Chondrocyte (in vitro differentiated cells): ENCODE measurements around the gene CSTF1. TPM values are rescaled to one million over a fixed set of nuclear protein-coding genes. Genes with fewer than 3 reads are reported as not detected.

Source experiments
- DNase-seq: peaks from one replicate; pipeline ENCODE4 v3.0.0; 2021; ENCODE audit warnings: mixed read lengths, low spot score
- H3K27ac Mint-ChIP-seq: one replicate; pipeline ENCODE4 v1.8.0; 2021; ENCODE audit warnings: mild to moderate bottlenecking, moderate library complexity, mixed read lengths; ENCODE audit not compliant: unreplicated experiment
- H3K27me3 Mint-ChIP-seq: 2 replicates; pipeline ENCODE4 v1.8.0; 2021; ENCODE audit warnings: low read depth, mixed read lengths
- H3K36me3 Mint-ChIP-seq: 2 replicates; pipeline ENCODE4 v1.8.0; 2021; ENCODE audit warnings: low read depth, mixed read lengths
- H3K4me1 Mint-ChIP-seq: 2 replicates; pipeline ENCODE4 v1.8.0; 2021; ENCODE audit warnings: low read depth, mild to moderate bottlenecking, mixed read lengths
- H3K4me3 Mint-ChIP-seq: one replicate; pipeline ENCODE4 v1.8.0; 2021; ENCODE audit warnings: mild to moderate bottlenecking, moderate library complexity, mixed read lengths; ENCODE audit not compliant: unreplicated experiment
- H3K9me3 Mint-ChIP-seq: 2 replicates; pipeline ENCODE4 v1.8.0; 2021; ENCODE audit warnings: low read depth, mixed read lengths
- total RNA-seq: library from RNA; stranded (reverse); gene quantifications from 3 replicates; pipeline ENCODE4 v1.2.1, GENCODE V29; 2021
- TF ChIP-seq, protein P1 (sequence below): fragments of 200-600 bp; sonication (generic); IDR thresholded peaks from 2 replicates; pipeline ENCODE4 v1.5.0; 2021; ENCODE audit warnings: antibody characterized with exemption, mild to moderate bottlenecking, moderate library complexity

Gene CSTF1
- total RNA-seq, 1 donor from 2014 or later = 26.0 TPM

DNA sequence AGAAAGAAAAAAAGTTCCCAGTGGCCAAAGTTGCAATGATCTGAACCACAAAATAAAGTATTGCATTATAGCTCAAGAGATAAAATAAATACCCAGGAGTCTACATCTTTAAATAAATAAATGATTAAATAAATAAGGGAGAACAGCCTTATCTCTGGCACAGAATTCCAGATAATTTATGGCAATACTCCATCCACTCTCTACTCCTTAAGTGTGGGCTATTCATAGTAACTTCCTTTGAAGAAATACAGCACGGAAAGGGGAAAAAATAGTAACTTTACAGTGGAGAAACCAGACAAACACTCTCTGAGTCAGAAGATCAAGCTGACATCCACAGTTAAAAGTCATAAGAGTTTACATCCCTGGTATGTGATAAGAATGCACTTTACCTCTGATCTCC lies 12.1 kb upstream of the CSTF1 start:
- Mint-ChIP-seq H3K27me3 (no peaks in the 10 kb centered on the region), H3K27ac (peak overlapping the region; percentile 71)
- DNase-seq = no peak

DNA sequence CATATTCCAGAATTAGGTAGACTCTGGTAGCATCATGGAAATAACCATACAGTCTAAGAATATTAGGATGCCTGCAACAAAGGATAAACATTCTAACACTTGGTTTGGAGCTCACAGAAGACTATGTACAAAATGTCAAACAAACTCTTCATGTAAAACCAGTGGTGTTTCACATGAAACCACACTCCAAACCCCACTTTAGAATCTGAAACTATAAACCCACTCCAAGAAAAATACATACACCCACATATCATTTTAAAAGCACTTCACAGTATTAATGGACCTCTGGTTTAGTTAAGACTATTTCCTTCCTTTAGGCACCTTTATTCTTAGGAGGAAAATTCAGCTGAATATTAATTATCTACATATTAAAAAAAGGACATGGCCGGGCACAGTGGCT lies 10.9 kb upstream of the CSTF1 start:
- no peak overlapping the region for H3K4me3 Mint-ChIP-seq
- TF ChIP-seq, protein P1, sequence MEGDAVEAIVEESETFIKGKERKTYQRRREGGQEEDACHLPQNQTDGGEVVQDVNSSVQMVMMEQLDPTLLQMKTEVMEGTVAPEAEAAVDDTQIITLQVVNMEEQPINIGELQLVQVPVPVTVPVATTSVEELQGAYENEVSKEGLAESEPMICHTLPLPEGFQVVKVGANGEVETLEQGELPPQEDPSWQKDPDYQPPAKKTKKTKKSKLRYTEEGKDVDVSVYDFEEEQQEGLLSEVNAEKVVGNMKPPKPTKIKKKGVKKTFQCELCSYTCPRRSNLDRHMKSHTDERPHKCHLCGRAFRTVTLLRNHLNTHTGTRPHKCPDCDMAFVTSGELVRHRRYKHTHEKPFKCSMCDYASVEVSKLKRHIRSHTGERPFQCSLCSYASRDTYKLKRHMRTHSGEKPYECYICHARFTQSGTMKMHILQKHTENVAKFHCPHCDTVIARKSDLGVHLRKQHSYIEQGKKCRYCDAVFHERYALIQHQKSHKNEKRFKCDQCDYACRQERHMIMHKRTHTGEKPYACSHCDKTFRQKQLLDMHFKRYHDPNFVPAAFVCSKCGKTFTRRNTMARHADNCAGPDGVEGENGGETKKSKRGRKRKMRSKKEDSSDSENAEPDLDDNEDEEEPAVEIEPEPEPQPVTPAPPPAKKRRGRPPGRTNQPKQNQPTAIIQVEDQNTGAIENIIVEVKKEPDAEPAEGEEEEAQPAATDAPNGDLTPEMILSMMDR = no peak
- DNase-seq = no peak
- no peak overlapping the region for H3K27ac Mint-ChIP-seq
- no peaks in the 10 kb centered on the region for H3K9me3 Mint-ChIP-seq
- H3K27me3 Mint-ChIP-seq = no peaks in the 10 kb centered on the region
- peaks cover 7% of the 10 kb centered on the region for H3K36me3 Mint-ChIP-seq
- H3K4me1 Mint-ChIP-seq = peaks cover 29% of the 10 kb centered on the region

More for the DNA sequence above, 12.1 kb upstream of the CSTF1 start:
- H3K9me3 Mint-ChIP-seq = no peaks in the 10 kb centered on the region
- peaks cover 29% of the 10 kb centered on the region for H3K4me1 Mint-ChIP-seq
- no peak overlapping the region for H3K4me3 Mint-ChIP-seq
- H3K36me3 Mint-ChIP-seq = peaks cover 6% of the 10 kb centered on the region
- TF ChIP-seq, protein P1 = no peak

DNA sequence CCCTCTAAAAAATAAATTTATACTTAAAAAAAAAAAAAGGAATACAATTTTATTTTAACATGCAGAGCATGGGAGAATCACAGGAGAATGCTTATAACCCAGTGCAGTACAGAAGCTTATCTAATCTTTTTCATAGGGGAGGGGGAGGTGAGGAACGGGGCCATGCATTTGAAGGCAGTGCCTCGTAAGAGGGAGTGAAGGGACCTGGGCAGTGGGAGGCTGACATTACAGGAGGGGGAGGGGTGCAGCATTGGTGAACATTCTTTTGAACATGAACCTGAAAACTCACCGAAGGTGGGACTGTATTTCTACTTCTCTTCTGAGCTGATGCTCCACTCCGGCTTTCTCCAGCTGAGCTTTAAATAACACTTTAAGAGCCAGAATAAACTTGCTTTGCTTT lies 9.7 kb upstream of the CSTF1 start:
- Mint-ChIP-seq H3K4me1 (peaks cover 29% of the 10 kb centered on the region), H3K27ac (no peak overlapping the region), H3K27me3 (no peaks in the 10 kb centered on the region), H3K4me3 (no peak overlapping the region), H3K36me3 (peaks cover 5% of the 10 kb centered on the region), H3K9me3 (no peaks in the 10 kb centered on the region)
- TF ChIP-seq, protein P1 = no peak
- DNase-seq = no peak

DNA sequence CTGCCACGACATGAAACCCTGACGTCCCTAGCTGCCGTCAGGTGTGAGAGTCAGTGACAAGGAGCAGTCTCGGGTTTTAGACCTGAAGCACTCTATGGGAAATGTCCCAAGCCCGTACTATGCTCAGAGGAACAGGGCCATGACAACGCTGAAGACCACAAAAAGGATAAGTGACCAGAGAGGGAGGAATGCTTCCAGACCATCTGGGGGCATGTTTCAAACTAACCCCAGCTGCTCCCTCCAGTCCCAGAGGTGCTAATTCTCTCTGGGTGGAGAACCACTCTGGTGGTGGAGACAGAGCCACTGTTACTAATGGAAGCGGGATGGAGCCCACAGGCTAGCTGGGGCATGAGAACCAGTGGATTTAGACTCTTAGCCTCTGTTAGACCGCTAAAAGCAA lies 9.1 kb upstream of the CSTF1 start:
- no peak for DNase-seq
- Mint-ChIP-seq H3K4me1 (peaks cover 29% of the 10 kb centered on the region), H3K9me3 (no peaks in the 10 kb centered on the region), H3K27ac (peak overlapping the region; percentile 22), H3K27me3 (no peaks in the 10 kb centered on the region), H3K36me3 (peaks cover 5% of the 10 kb centered on the region), H3K4me3 (no peak overlapping the region)
- TF ChIP-seq, protein P1 = no peak

DNA sequence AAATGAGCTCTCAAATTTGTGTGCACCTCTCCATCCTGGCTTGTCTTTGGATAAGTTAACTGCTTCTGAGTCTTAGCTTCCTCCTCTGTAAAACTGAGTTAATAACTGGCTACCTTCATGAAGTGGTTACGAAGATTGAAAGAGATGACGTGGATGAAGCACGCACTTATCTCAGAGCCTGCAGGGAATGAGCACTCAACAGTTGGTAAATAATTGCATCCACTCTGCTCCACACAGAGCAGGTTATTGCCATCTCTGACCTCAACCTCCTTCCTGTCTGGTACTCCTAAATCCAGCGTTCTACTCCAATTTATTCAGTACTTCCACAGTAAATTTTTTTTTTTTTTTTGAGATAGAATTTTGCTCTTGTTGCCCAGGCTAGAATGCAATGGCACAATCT lies 7.3 kb upstream of the CSTF1 start:
- Mint-ChIP-seq H3K9me3 (no peaks in the 10 kb centered on the region), H3K27ac (no peak overlapping the region), H3K36me3 (peaks cover 7% of the 10 kb centered on the region), H3K4me3 (no peak overlapping the region), H3K27me3 (no peaks in the 10 kb centered on the region), H3K4me1 (peaks cover 36% of the 10 kb centered on the region)
- TF ChIP-seq, protein P1 = no peak
- DNase-seq = no peak
